Parathyroid adenoma (tissue), 2 donors: ENCODE measurements around the gene SPTY2D1.

Experiments
- H2AFZ ChIP-seq: fragments of 300-600 bp; sonication (generic); one replicate; pipeline ENCODE4 v1.7.0; 2017; ENCODE audit warnings: antibody characterized with exemption, mild to moderate bottlenecking
- H3K27ac ChIP-seq: fragments of 300-600 bp; sonication (generic); one replicate; pipeline ENCODE4 v1.7.0; 2017
- H3K27me3 ChIP-seq: fragments of 300-600 bp; sonication (generic); one replicate; pipeline ENCODE4 v1.7.0; 2017; ENCODE audit warnings: low read length; ENCODE audit not compliant: control insufficient read depth, insufficient read depth
- H3K36me3 ChIP-seq: fragments of 300-600 bp; sonication (generic); one replicate; pipeline ENCODE4 v1.7.0; 2017; ENCODE audit warnings: low read length; ENCODE audit not compliant: control insufficient read depth, insufficient read depth
- H3K4me1 ChIP-seq: fragments of 300-600 bp; sonication (generic); one replicate; pipeline ENCODE4 v1.7.0; 2017; ENCODE audit warnings: control low read depth
- H3K4me2 ChIP-seq: fragments of 300-600 bp; sonication (generic); one replicate; pipeline ENCODE4 v1.7.0; 2017; ENCODE audit warnings: low read length
- H3K4me3 ChIP-seq: fragments of 300-600 bp; sonication (generic); one replicate; pipeline ENCODE4 v1.7.0; 2017; ENCODE audit warnings: low read depth, low read length
- H3K79me2 ChIP-seq: fragments of 300-600 bp; sonication (generic); one replicate; pipeline ENCODE4 v1.7.0; 2017; ENCODE audit warnings: control low read depth
- H3K9ac ChIP-seq: fragments of 300-600 bp; sonication (generic); one replicate; pipeline ENCODE4 v1.7.0; 2017; ENCODE audit warnings: mild to moderate bottlenecking
- H3K9me3 ChIP-seq: fragments of 300-600 bp; sonication (generic); one replicate; pipeline ENCODE4 v1.7.0; 2017; ENCODE audit warnings: low read length; ENCODE audit not compliant: control insufficient read depth
- TF ChIP-seq, protein P1 (sequence below): fragments of 300-600 bp; sonication (generic); IDR thresholded peaks from one replicate; pipeline ENCODE4 v1.7.0; 2017; ENCODE audit warnings: antibody characterized with exemption, mild to moderate bottlenecking
- donor health status: primary hyperparathyroidism.

SPTY2D1 gene

DNA sequence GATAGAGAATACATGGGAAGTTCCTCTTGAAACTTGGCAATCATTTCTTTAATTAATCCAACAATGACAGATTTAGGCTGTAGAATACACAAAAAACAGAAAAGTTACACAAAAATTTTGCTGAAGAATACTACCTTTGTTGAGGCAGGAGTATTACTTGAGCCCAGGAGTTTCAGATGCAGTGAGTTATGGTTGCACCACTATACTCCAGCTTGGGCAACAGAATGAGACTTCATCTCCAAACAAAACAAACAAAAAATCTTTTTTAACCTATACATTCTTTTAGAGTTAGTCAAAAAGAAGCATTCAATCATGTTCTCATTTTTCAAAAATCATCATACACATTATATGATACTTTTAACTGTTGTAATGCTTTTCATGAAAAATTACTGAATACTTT, 67.7 kb downstream of the SPTY2D1 start:
- no peak overlapping the region for H2AFZ ChIP-seq
- no peak overlapping the region for H3K4me2 ChIP-seq
- H3K36me3 ChIP-seq = no peaks in the 10 kb centered on the region
- TF ChIP-seq, protein P1, sequence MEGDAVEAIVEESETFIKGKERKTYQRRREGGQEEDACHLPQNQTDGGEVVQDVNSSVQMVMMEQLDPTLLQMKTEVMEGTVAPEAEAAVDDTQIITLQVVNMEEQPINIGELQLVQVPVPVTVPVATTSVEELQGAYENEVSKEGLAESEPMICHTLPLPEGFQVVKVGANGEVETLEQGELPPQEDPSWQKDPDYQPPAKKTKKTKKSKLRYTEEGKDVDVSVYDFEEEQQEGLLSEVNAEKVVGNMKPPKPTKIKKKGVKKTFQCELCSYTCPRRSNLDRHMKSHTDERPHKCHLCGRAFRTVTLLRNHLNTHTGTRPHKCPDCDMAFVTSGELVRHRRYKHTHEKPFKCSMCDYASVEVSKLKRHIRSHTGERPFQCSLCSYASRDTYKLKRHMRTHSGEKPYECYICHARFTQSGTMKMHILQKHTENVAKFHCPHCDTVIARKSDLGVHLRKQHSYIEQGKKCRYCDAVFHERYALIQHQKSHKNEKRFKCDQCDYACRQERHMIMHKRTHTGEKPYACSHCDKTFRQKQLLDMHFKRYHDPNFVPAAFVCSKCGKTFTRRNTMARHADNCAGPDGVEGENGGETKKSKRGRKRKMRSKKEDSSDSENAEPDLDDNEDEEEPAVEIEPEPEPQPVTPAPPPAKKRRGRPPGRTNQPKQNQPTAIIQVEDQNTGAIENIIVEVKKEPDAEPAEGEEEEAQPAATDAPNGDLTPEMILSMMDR = no peak
- H3K79me2 ChIP-seq = no peaks in the 10 kb centered on the region
- H3K9ac ChIP-seq = no peak overlapping the region
- H3K4me3 ChIP-seq = no peak overlapping the region
- H3K27me3 ChIP-seq = no peaks in the 10 kb centered on the region
- H3K9me3 ChIP-seq = no peaks in the 10 kb centered on the region
- no peak overlapping the region for H3K27ac ChIP-seq
- H3K4me1 ChIP-seq = no peaks in the 10 kb centered on the region

DNA sequence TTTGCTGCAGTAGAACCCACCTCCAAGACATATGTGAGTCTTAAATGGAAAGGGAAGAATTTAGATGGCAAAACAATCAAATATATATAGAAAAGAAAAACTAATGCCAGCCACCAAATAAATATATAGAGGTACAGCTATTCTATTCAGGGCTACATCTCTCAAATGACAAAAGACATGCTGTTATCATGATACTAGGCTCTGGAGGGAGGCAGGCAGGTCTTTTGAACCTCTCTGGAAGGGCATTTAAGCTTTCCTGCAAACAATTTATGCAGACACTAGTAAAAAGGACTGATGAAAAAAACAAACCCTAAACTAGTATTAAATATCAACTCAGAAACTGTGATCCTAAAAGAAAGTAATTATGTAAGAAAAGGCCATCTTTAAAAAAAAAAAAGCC, 70.0 kb downstream of the SPTY2D1 start:
- Histone ChIP-seq H3K27ac (no peak overlapping the region), H2AFZ (no peak overlapping the region), H3K9me3 (no peaks in the 10 kb centered on the region), H3K36me3 (no peaks in the 10 kb centered on the region), H3K4me3 (no peak overlapping the region), H3K27me3 (no peaks in the 10 kb centered on the region), H3K4me2 (no peak overlapping the region), H3K79me2 (no peaks in the 10 kb centered on the region), H3K9ac (no peak overlapping the region), H3K4me1 (no peaks in the 10 kb centered on the region)
- TF ChIP-seq, protein P1 = no peak

DNA sequence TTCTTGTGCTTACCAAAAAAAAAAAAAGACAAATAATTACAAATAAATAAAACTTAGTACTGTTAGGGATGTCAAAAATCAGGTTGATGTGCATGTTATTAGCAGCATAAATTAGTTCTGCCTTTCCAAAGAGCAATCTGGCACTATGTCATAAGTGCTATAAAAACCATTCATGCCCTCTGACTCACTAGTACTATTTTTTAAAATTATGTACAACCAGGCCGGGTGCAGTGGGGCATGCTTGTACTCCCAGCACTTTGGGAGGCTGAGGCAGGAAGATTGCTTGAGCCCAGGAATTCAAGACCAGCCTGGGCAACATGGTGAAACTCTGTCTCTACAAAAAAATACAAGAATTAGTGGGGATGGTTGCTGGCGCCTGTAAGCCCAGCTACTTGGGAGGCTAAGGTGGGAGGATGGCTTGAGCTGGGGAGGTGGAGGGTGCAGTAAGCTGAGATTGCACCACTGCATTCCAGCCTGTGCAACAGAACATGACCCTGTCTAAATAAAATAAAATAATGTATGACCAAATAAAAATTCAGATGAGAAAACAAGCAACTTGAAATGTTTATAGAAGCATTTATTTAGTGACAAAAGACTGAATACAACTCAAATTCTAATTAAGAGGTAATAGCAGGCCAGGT, 70.9 kb downstream of the SPTY2D1 start:
- no peaks in the 10 kb centered on the region for H3K79me2 ChIP-seq
- no peaks in the 10 kb centered on the region for H3K9me3 ChIP-seq
- H2AFZ ChIP-seq = no peak overlapping the region
- H3K9ac ChIP-seq = no peak overlapping the region
- H3K4me3 ChIP-seq = no peak overlapping the region
- no peak overlapping the region for H3K4me2 ChIP-seq
- TF ChIP-seq, protein P1 = no peak
- no peaks in the 10 kb centered on the region for H3K27me3 ChIP-seq
- H3K36me3 ChIP-seq = no peaks in the 10 kb centered on the region
- H3K27ac ChIP-seq = no peak overlapping the region
- H3K4me1 ChIP-seq = no peaks in the 10 kb centered on the region
